Liver (tissue), 9 donors: Measurements from ENCODE around the gene EFNA3. TPM values are rescaled to one million over a fixed set of nuclear protein-coding genes. Genes with fewer than 3 reads are reported as not detected.

ENCODE experiments used
- DNase-seq: peaks from one replicate; pipeline ENCODE4 v3.0.0-alpha.2; 2017; ENCODE audit warnings: low spot score
- H3K27ac ChIP-seq, 2 donors: one replicate each; pipeline ENCODE4 v1.7.0; 2013; ENCODE audit warnings: inconsistent platforms in 2 of 2, low read length in 2 of 2, control low read depth in 1 of 2, low read depth in 1 of 2, mild to moderate bottlenecking in 1 of 2
- H3K27me3 ChIP-seq, 4 donors: one replicate each; pipeline versions ENCODE4 v1.6.1 to v1.7.0; 2013; ENCODE audit warnings: low read length in 3 of 4, inconsistent platforms in 1 of 4, mild to moderate bottlenecking in 1 of 4, moderate library complexity in 1 of 4; ENCODE audit not compliant: control insufficient read depth in 4 of 4, insufficient read depth in 4 of 4
- H3K36me3 ChIP-seq, 4 donors: one replicate each; pipeline versions ENCODE4 v1.6.1 to v1.7.0; 2013; ENCODE audit warnings: low read length in 3 of 4, mild to moderate bottlenecking in 3 of 4, low read depth in 1 of 4, moderate library complexity in 1 of 4; ENCODE audit not compliant: control insufficient read depth in 4 of 4, insufficient read depth in 3 of 4
- H3K4me1 ChIP-seq, 4 donors: one replicate each; pipeline versions ENCODE4 v1.6.1 to v1.7.0; 2013; ENCODE audit warnings: low read length in 3 of 4, mild to moderate bottlenecking in 3 of 4, moderate library complexity in 1 of 4; ENCODE audit not compliant: control insufficient read depth in 4 of 4, insufficient read depth in 4 of 4
- H3K4me3 ChIP-seq, 3 donors: one replicate each; pipeline versions ENCODE4 v1.6.1 to v1.7.0; 2013; ENCODE audit warnings: low read length in 3 of 3, control low read depth in 1 of 3, low read depth in 1 of 3, mild to moderate bottlenecking in 1 of 3
- H3K9ac ChIP-seq, 2 donors: one replicate each; pipeline ENCODE4 v1.7.0; 2013; ENCODE audit warnings: low read length in 2 of 2, mild to moderate bottlenecking in 2 of 2, moderate library complexity in 2 of 2, control low read depth in 1 of 2, low read depth in 1 of 2
- H3K9me3 ChIP-seq, 4 donors: one replicate each; pipeline versions ENCODE4 v1.6.1 to v1.7.0; 2013; ENCODE audit warnings: low read length in 3 of 4; ENCODE audit not compliant: control insufficient read depth in 4 of 4
- ATF3 ChIP-seq: IDR thresholded peaks from 2 replicates; pipeline ENCODE4 v1.6.1; 2016; ENCODE audit warnings: antibody characterized with exemption
- CTCF ChIP-seq: fragments of 150-350 bp; IDR thresholded peaks from 2 replicates; pipeline ENCODE4 v1.5.1; 2017; ENCODE audit warnings: improper control_type of control experiment, low read depth, low read length; ENCODE audit not compliant: missing input control
- EGR1 ChIP-seq, 2 donors: IDR thresholded peaks; 2 replicates each; pipeline ENCODE4 v1.6.1; 2016 to 2018; ENCODE audit warnings: antibody characterized with exemption in 2 of 2, low read depth in 2 of 2
- FOXA1 ChIP-seq: IDR thresholded peaks from 2 replicates; pipeline ENCODE4 v1.6.1; 2016; ENCODE audit warnings: antibody characterized with exemption
- FOXA2 ChIP-seq: IDR thresholded peaks from 2 replicates; pipeline ENCODE4 v1.6.1; 2016; ENCODE audit warnings: antibody characterized with exemption
- GABPA ChIP-seq, 2 donors: IDR thresholded peaks in 1 of 2; conservative IDR thresholded peaks in 1 of 2; 2 replicates each; pipeline ENCODE4 v1.6.1; 2016; ENCODE audit warnings: antibody characterized with exemption in 2 of 2, mild to moderate bottlenecking in 1 of 2, moderate library complexity in 1 of 2
- HNF4A ChIP-seq, 2 donors: conservative IDR thresholded peaks; 2 replicates each; pipeline ENCODE4 v1.6.1; 2016; ENCODE audit warnings: antibody characterized with exemption in 2 of 2, mild to moderate bottlenecking in 2 of 2
- HNF4G ChIP-seq: IDR thresholded peaks from 2 replicates; pipeline ENCODE4 v1.6.1; 2016; ENCODE audit warnings: antibody characterized with exemption
- JUND ChIP-seq, 2 donors: IDR thresholded peaks; 2 replicates each; pipeline ENCODE4 v1.6.1; 2016; ENCODE audit warnings: antibody characterized with exemption in 2 of 2
- MAX ChIP-seq: IDR thresholded peaks from 2 replicates; pipeline ENCODE4 v1.6.1; 2016; ENCODE audit warnings: antibody characterized with exemption
- NR2F2 ChIP-seq: IDR thresholded peaks from 2 replicates; pipeline ENCODE4 v1.6.1; 2016; ENCODE audit warnings: antibody characterized with exemption
- RAD21 ChIP-seq, 2 donors: IDR thresholded peaks; 2 replicates each; pipeline ENCODE4 v1.6.1; 2016; ENCODE audit warnings: antibody characterized with exemption in 2 of 2, mild to moderate bottlenecking in 2 of 2
- REST ChIP-seq: IDR thresholded peaks from 2 replicates; pipeline ENCODE4 v1.6.1; 2016; ENCODE audit warnings: antibody characterized with exemption, mild to moderate bottlenecking
- RXRA ChIP-seq, 2 donors: IDR thresholded peaks; 2 replicates each; pipeline ENCODE4 v1.6.1; 2017 to 2018; ENCODE audit warnings: antibody characterized with exemption in 2 of 2, mild to moderate bottlenecking in 1 of 2
- SP1 ChIP-seq: IDR thresholded peaks from 2 replicates; pipeline ENCODE4 v1.6.1; 2018; ENCODE audit warnings: antibody characterized with exemption, mild to moderate bottlenecking
- TAF1 ChIP-seq: conservative IDR thresholded peaks from 2 replicates; pipeline ENCODE4 v1.6.1; 2016; ENCODE audit warnings: antibody characterized with exemption, mild to moderate bottlenecking
- YY1 ChIP-seq: IDR thresholded peaks from 2 replicates; pipeline ENCODE4 v1.6.1; 2016; ENCODE audit warnings: antibody characterized with exemption, mild to moderate bottlenecking
- ZBTB33 ChIP-seq: IDR thresholded peaks from 2 replicates; pipeline ENCODE4 v1.6.1; 2016; ENCODE audit warnings: antibody characterized with exemption
- whole genome bisulfite sequencing: extraction: QIAGEN DNeasy Blood & Tissue Kit; methylation state at CpG from one replicate; pipeline ENCODE4 v1.1.7; 2013; 5-methylcytosine and 5-hydroxymethylcytosine counted together
- polyA plus RNA-seq, 2 donors: library from polyadenylated mRNA; stranded (reverse) in 1 of 2; unstranded in 1 of 2; fragments of 200-250 nt in 1 of 2; fragments of >200 nt in 1 of 2; fragmentation: Nextera tagmentation in 1 of 2; extraction: Ambion mirVana in 1 of 2; gene quantifications; one replicate each; pipeline versions ENCODE4 v1.2.1 to v1.2.3, GENCODE V29; 2013 to 2015
- total RNA-seq, 2 donors: library from RNA; depleted of rRNA; stranded (reverse); fragments of >200 nt; gene quantifications; one replicate each; pipeline ENCODE4 v1.2.3, GENCODE V29; 2014
- donor health status: healthy.
- donor health status: healthy.
- donor health status: healthy.
- donor health status: healthy.
- donor health status: healthy.

The EFNA3 gene
- total and polyA plus RNA-seq, 4 donors, result 0.47 to 3.7 (median 1.1) TPM

- no peak for TF ChIP-seq FOXA1
- no peak for TF ChIP-seq ATF3
- TF ChIP-seq HNF4G, result no peak
- no peak for TF ChIP-seq FOXA2
- no peak for TF ChIP-seq CTCF
- TF ChIP-seq EGR1 (IDR thresholded peaks at IDR 0.05; ENCODE audit: low read depth in 2 of 2), result no peak
- TF ChIP-seq RAD21 (IDR thresholded peaks at IDR 0.05), result no peak
- TF ChIP-seq YY1, result no peak
- TF ChIP-seq MAX, result no peak
- no peak for TF ChIP-seq TAF1
- no peak for TF ChIP-seq RXRA (IDR thresholded peaks at IDR 0.05)
- TF ChIP-seq GABPA (IDR thresholded peaks at IDR 0.05 in 1 of 2, conservative IDR thresholded peaks at IDR 0.05 in 1 of 2), result no peak
- no peak for TF ChIP-seq JUND (IDR thresholded peaks at IDR 0.05)
- no peak for TF ChIP-seq HNF4A (conservative IDR thresholded peaks at IDR 0.05)
- no peak for TF ChIP-seq REST
- no peak for TF ChIP-seq ZBTB33
- TF ChIP-seq NR2F2, result no peak
- no peak for TF ChIP-seq SP1
- DNase-seq, result no peak
- Histone ChIP-seq H3K27ac (no peak overlapping the region), H3K9me3 (no peaks in the 10 kb centered on the region), H3K36me3 (peaks cover 0 to 2% (median 0%) of the 10 kb centered on the region in 4 donors), H3K4me1 (peaks cover 4 to 12% (median 7%) of the 10 kb centered on the region in 4 donors), H3K27me3 (no peaks in the 10 kb centered on the region), H3K9ac (no peak overlapping the region), H3K4me3 (no peak overlapping the region)
- WGBS, result 52% methylated on average over 14 of the region's 14 CpGs
These were observed 6.9 kb upstream of the EFNA3 start for GRCh38 chr1:155071701-155072100.
